ENCODE data around the gene PPP5C. TPM values are rescaled to one million over a fixed set of nuclear protein-coding genes. Genes with fewer than 3 reads are reported as not detected.
"Not testable (repeated sequence)": the region's sequence is repeated elsewhere in the genome, so short reads cannot be mapped to it uniquely, and the experiment has no call there.

The PPP5C gene
- total RNA-seq (2014; rRNA removed), result 89.7 and 97.8 TPM in 2 replicates
- 64.1 TPM for polyA plus RNA-seq (2012)

DNA sequence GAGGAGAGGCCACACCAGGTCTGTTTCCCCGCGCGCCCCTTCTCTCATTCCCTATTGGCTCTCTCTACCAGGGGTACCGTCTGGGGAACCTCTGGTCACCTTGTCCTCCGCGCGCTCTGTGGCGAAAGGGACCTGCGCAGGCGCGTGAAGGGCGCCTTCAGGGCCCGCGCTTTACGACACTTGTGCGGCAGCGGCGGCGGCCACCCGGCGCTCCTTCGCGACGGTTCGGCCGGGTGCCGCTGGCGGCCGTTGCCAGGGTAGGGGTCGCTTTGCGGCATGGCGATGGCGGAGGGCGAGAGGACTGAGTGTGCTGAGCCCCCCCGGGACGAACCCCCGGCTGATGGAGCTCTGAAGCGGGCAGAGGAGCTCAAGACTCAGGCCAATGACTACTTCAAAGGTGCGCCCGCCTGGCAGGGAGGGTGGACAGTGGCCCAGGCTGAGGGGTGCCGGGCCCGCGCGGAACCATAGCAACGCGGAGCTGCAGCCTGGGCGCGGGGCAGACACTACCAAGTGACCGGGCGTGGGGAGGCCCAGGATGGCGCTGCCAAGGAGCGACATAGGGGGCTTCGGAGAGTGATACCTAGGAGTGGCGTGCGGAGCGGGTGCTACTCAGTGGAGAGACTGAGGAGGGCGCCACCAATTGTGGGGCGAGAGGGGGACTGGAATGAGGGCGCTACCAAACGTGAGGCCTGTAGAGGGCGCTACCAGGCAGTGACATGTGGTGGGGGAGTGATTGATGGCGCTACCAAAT, at the start of gene PPP5C:
Gene PPP5C (plus strand): TSS at position 267 of the 751 bp plus-strand sequence. CDS start 10 bp downstream, at position 277.
- DNase-seq (ENCODE audit: low read depth), result peak; percentile 88

DNA sequence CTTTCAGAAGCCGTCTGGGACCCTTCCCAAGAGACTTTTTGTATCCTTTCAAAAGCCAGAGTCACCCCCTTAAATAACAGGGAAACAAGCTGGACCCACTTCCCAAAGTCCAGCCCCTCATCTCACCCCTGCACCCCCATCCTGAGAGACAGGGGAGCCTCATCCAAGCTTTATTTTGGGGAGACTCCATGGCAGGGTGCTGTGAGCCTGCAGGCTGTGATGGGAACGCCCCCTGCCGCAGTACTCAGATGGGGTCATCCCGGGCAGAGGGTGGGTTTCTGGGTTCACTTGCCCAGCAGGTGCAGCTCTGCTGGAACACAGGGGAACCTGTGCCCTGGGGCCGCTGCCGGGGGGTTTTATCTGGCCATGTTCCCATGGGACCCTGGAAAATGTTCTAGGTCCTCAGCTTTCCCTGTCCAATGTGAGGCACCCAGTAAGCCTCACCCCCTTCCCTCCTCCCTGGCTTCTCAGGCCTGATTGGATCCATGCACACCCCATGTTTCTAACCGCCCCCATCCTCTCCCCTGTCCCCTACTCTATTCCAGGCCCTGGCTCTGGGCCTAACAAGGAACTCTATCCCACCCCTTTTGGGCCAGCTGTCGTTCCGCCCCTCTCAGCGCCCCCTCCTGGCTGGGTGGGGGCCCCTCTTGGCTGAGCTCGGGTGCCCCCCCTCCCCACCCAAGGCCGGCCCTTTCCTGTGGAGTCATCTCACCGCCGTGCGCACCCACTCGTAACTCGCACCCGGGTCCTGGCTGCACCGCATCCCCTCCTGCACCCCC, 49.0 kb upstream of the PPP5C start:
- DNase-seq (ENCODE audit: low read depth), result no peak

DNA sequence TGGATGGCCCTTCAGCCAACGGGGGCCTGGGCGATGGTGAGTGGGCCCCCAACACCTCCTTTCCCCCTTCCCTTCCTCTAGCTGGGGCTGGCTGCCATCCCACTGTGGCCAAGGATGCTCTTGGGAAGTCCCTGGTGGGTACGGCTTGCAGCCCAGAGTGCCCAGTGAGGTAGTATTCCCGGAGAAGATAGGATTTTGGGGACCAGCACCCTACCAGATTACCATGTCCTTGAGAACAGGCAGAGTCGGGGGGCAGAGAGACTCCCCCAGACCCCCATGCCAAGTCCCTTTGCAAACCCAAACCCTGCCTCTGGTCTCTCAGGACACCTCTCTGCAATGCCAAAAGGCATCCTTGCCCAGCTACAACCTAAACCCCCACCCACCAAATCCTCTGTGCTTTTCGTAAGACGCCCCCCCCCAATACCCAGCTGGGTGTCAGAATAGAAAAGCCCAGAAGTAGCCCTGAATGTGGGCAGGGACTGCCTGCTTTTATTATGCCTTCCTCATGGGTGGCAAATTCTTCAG, 48.3 kb upstream of the PPP5C start:
- no peak for DNase-seq (ENCODE audit: low read depth)

GRCh38 chr19:46299004-46299509, 47.8 kb upstream of the PPP5C start:
- peak; percentile 79 for DNase-seq (ENCODE audit: low read depth)

DNA sequence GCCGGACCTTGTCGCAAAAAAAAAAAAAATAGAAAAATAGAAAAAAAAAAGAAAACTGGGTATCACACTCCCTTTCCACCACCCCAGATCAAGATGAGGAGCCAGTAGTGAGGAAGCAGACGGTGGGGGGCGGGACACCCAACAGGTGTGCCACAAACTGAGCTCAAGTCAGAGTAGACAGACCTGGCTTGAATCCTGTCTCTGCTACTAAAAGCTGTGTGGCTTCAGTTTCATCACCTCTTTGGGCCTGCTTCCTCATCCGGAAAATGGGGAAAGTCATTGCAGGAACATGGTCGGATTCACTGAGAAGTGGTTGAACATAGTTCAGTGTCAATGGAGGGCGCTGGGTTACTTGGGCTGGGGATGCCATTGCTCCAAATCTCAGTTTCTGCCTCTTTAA, 47.2 kb upstream of the PPP5C start:
- no peak for DNase-seq (ENCODE audit: low read depth)

DNA sequence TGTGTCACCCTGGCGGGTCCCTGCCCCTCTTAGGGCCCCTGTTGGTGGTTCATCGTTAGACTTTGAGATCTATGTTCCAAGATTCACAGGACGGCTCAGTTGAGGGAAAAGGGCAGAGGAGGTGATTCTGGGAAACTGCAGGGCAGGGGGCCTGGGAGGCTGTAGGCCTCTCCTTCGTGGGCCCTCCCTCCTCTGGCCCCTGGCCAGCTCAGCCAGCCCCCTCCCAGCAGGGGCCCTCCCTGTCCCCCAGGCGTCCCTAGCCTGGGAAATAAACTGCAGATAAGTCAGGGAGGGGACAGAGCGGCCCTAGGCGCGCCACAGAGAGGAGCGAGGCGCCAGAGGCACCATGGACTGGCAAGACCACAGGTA, 43.6 kb upstream of the PPP5C start:
- no peak for DNase-seq (ENCODE audit: low read depth)

DNA sequence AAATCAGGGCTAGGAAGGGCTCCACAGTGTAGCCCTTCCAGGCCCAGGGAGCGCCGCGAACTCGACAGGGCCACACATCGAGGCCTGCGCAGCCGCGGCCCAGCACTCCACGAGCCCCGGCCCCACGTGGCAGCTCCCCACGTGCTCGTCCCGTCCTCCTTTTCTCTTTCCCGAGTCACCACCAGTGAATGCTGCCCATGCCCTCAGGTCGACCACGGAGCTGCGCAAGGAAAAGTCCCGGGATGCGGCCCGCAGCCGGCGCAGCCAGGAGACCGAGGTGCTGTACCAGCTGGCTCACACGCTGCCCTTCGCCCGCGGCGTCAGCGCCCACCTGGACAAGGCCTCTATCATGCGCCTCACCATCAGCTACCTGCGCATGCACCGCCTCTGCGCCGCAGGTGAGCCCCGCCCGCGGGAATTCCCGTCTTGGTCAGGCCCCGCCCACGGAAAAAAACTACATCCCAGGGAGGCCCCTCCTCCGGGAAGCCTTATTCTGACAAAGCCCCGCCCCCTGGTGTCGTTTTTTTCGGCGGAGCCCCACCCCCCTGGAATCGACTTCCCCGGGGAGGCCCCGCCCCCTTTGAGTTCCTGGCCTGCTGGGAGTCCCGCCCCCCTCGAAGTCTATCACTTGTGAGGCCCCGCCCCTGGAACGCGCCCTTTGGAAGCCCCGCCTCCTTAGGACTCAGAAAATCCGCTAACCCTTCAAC, 43.0 kb upstream of the PPP5C start:
- DNase-seq (ENCODE audit: low read depth), result peak; percentile 9

GRCh38 chr19:46306501-46306900, 40.4 kb upstream of the PPP5C start:
- DNase-seq (ENCODE audit: low read depth), result no peak

GRCh38 chr19:46308510-46308909, 38.4 kb upstream of the PPP5C start:
- DNase-seq (ENCODE audit: low read depth), result no peak

- DNase-seq (ENCODE audit: low read depth), result no peak
Measured at GRCh38 chr19:46309056-46309455, 37.8 kb upstream of the PPP5C start.

- no peak for DNase-seq (ENCODE audit: low read depth)
Measured at GRCh38 chr19:46311444-46311843, 35.4 kb upstream of the PPP5C start.

DNA sequence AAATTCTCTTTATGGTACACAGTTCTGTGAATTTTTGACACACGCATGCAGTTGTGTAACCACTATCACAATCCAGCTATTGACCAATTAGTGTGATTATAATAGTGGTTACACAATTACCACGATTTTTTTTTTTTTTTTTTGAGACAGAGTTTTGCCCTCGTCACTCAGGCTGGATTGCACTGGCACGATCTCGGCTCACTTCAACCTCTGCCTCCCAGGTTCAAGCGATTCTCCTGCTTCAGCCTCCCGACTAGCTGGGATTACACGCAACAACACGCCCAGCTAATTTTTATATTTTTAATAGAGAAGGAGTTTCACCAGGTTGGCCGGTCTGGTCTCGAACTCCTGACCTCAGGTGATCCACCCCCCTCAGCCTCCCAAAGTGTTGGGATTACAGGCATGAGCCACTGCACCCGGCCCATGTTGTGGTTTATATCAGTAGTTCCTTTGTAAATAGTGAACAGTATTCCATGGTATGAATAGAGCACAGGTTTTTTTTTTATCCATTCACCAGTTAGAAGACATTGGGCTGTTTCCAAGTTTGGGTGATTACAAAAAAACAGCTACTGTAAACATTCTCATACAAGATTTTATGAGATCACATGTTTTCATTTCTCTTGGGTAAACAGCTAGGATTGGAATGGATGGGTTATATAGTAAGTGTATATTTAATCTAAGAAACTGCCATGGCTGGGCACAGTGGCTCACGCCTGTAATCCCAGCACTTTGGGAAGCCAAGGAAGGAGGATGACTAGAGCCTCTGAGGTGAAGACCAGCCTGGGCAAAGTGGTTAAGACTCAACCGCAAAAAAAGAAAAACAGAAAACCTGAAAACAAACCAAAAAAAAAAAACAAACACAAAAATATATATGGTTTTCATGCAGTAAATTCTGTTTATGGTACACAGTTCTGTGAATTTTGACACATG, 33.1 kb upstream of the PPP5C start:
- DNase-seq (ENCODE audit: low read depth), result peak; percentile 14

- no peak for DNase-seq (ENCODE audit: low read depth)
Measured at GRCh38 chr19:46317339-46317738, 29.5 kb upstream of the PPP5C start.

- no peak for DNase-seq (ENCODE audit: low read depth)
Measured at GRCh38 chr19:46319613-46320012, 27.3 kb upstream of the PPP5C start.

- DNase-seq (ENCODE audit: low read depth), result no peak
Measured at GRCh38 chr19:46320559-46320958, 26.3 kb upstream of the PPP5C start.

- DNase-seq (ENCODE audit: low read depth), result no peak
Measured at GRCh38 chr19:46321653-46322052, 25.2 kb upstream of the PPP5C start.

DNA sequence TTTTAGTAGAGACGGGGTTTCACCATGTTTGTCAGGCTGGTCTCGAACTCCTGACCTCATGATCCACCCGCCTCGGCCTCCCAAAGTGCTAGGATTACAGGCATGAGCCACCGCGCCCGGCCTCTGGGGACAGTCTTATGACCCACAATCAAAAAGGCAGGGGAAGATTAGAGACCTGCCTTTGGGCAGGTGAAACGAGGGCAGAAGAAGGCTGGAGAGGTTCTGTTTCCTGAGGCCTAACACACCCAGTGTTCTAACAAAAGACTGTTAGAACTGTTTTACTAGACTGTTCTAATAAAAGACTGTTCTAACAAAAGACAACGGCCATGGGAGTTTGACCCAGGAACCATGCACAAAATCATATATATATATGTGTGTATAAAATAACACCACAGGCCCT, 23.7 kb upstream of the PPP5C start:
- DNase-seq (ENCODE audit: low read depth), result not testable (repeated sequence)

GRCh38 chr19:46324277-46324676, 22.6 kb upstream of the PPP5C start:
- DNase-seq (ENCODE audit: low read depth), result no peak

- no peak for DNase-seq (ENCODE audit: low read depth)
Measured at GRCh38 chr19:46326608-46327007, 20.3 kb upstream of the PPP5C start.

DNA sequence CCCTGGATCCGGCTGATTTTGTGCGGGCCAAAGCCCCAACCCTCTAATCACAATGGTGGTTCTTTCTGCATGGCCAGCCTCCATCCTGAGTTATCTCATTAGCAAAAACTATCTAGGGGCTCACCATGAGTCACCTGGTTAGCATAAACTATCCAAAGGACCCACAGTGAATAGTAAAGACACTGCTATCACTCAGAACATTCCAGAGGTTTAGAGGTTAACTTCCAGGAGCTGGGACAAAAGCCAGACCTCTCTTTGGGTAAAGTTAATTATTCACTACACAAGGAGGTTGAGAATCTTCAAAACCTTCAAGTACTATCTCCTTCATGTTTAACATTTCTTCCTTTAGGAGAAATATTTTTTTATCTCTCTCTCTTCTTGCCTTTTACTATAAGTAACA, 18.8 kb upstream of the PPP5C start:
- DNase-seq (ENCODE audit: low read depth), result no peak

All from LHCN-M2 (cell line).